ENCODE measurements around the gene MYL12A.

DNA sequence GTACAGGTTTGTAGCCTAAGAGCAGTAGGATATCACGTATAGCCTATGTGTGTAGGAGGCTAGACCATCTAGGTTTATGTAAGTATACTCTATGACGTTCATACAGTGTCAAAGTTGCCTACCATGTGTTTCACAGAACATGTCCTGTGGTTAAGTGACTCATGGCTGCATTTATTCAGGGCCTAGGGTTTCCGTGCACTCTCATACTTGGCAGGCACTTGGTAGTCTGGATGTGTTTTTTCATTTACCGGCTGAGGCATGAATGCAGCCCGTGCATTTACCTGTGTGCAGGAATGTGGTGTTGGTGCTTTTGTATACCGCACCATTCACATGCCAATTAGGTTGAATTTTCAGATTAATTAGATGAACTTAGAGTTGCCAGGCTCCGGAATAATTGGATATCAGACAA lies 57.8 kb downstream of the MYL12A start:
- TF ChIP-seq CTCF (IDR thresholded peaks at IDR 0.05; ENCODE audit: poor library complexity) (no peak), EZH2 (IDR thresholded peaks at IDR 0.05; ENCODE audit: borderline replicate concordance) (no peak)
